ENCODE measurements around the gene UBLCP1.
"Not testable (repeated sequence)": the region's sequence is repeated elsewhere in the genome, so short reads cannot be mapped to it uniquely, and the experiment has no call there.

Gene UBLCP1

GRCh38 chr5:159262859-159263568 lies at the start of gene UBLCP1:
Gene UBLCP1, plus strand, starts transcription at chr5:159263290. Its CDS starts 5,626 bp downstream, at chr5:159268916.
- Mint-ChIP-seq H3K4me3 (peak within 1 kb of the TSS; percentile 96), H3K36me3 (ENCODE audit: low read depth) (peaks cover 31% of the 10 kb centered on the region), H3K4me1 (ENCODE audit: low read depth) (peaks cover 20% of the 10 kb centered on the region), H3K27ac (peak within 1 kb of the TSS; percentile 97), H3K9me3 (peaks cover 26% of the 10 kb centered on the region), H3K27me3 (ENCODE audit: low read depth) (peaks cover 6% of the 10 kb centered on the region)
- DNase-seq (ENCODE audit: low spot score) = peak; percentile 79

GRCh38 chr5:159214486-159215271 lies 48.4 kb upstream of the UBLCP1 start:
- H3K4me3 Mint-ChIP-seq = no peak overlapping the region
- DNase-seq (ENCODE audit: low spot score) = no peak

GRCh38 chr5:159215886-159216285 lies 47.2 kb upstream of the UBLCP1 start:
- H3K27ac Mint-ChIP-seq = no peak overlapping the region
- no peaks in the 10 kb centered on the region for H3K36me3 Mint-ChIP-seq (ENCODE audit: low read depth)
- DNase-seq (ENCODE audit: low spot score) = no peak
- no peak overlapping the region for H3K4me3 Mint-ChIP-seq
- H3K4me1 Mint-ChIP-seq (ENCODE audit: low read depth) = peaks cover 25% of the 10 kb centered on the region
- H3K9me3 Mint-ChIP-seq = no peaks in the 10 kb centered on the region
- H3K27me3 Mint-ChIP-seq (ENCODE audit: low read depth) = peaks cover 10% of the 10 kb centered on the region

More at GRCh38 chr5:159214486-159215271, 48.4 kb upstream of the UBLCP1 start:
- H3K36me3 Mint-ChIP-seq (ENCODE audit: low read depth) = no peaks in the 10 kb centered on the region
- peaks cover 37% of the 10 kb centered on the region for H3K4me1 Mint-ChIP-seq (ENCODE audit: low read depth)
- H3K27me3 Mint-ChIP-seq (ENCODE audit: low read depth) = peaks cover 10% of the 10 kb centered on the region
- no peaks in the 10 kb centered on the region for H3K9me3 Mint-ChIP-seq
- H3K27ac Mint-ChIP-seq = no peak overlapping the region

GRCh38 chr5:159216454-159216853 lies 46.6 kb upstream of the UBLCP1 start:
- H3K27me3 Mint-ChIP-seq (ENCODE audit: low read depth) = peaks cover 11% of the 10 kb centered on the region
- no peak for DNase-seq (ENCODE audit: low spot score)
- H3K27ac Mint-ChIP-seq = no peak overlapping the region
- H3K4me1 Mint-ChIP-seq (ENCODE audit: low read depth) = peaks cover 23% of the 10 kb centered on the region
- no peaks in the 10 kb centered on the region for H3K9me3 Mint-ChIP-seq
- peak overlapping the region; percentile 12 for H3K4me3 Mint-ChIP-seq
- H3K36me3 Mint-ChIP-seq (ENCODE audit: low read depth) = no peaks in the 10 kb centered on the region

- DNase-seq (ENCODE audit: low spot score) = peak; percentile 32
- Mint-ChIP-seq H3K27me3 (ENCODE audit: low read depth) (peaks cover 13% of the 10 kb centered on the region), H3K27ac (no peak overlapping the region), H3K4me3 (no peak overlapping the region), H3K9me3 (no peaks in the 10 kb centered on the region), H3K4me1 (ENCODE audit: low read depth) (peaks cover 16% of the 10 kb centered on the region), H3K36me3 (ENCODE audit: low read depth) (no peaks in the 10 kb centered on the region)
Measured at GRCh38 chr5:159217236-159217635, 45.9 kb upstream of the UBLCP1 start.

GRCh38 chr5:159218595-159219023 lies 44.5 kb upstream of the UBLCP1 start:
- peaks cover 7% of the 10 kb centered on the region for H3K4me1 Mint-ChIP-seq (ENCODE audit: low read depth)
- H3K27ac Mint-ChIP-seq = no peak overlapping the region
- no peaks in the 10 kb centered on the region for H3K36me3 Mint-ChIP-seq (ENCODE audit: low read depth)
- H3K4me3 Mint-ChIP-seq = no peak overlapping the region
- peaks cover 13% of the 10 kb centered on the region for H3K27me3 Mint-ChIP-seq (ENCODE audit: low read depth)
- H3K9me3 Mint-ChIP-seq = no peaks in the 10 kb centered on the region
- no peak for DNase-seq (ENCODE audit: low spot score)

GRCh38 chr5:159220206-159220605 lies 42.9 kb upstream of the UBLCP1 start:
- Mint-ChIP-seq H3K4me3 (no peak overlapping the region), H3K27ac (no peak overlapping the region)

GRCh38 chr5:159223469-159223868 lies 39.6 kb upstream of the UBLCP1 start:
- H3K36me3 Mint-ChIP-seq (ENCODE audit: low read depth) = no peaks in the 10 kb centered on the region
- H3K9me3 Mint-ChIP-seq = no peaks in the 10 kb centered on the region
- DNase-seq (ENCODE audit: low spot score) = no peak
- no peak overlapping the region for H3K27ac Mint-ChIP-seq
- peaks cover 6% of the 10 kb centered on the region for H3K27me3 Mint-ChIP-seq (ENCODE audit: low read depth)
- H3K4me1 Mint-ChIP-seq (ENCODE audit: low read depth) = no peaks in the 10 kb centered on the region
- H3K4me3 Mint-ChIP-seq = no peak overlapping the region

More at GRCh38 chr5:159220206-159220605, 42.9 kb upstream of the UBLCP1 start:
- Mint-ChIP-seq H3K4me1 (ENCODE audit: low read depth) (peaks cover 6% of the 10 kb centered on the region), H3K27me3 (ENCODE audit: low read depth) (peaks cover 6% of the 10 kb centered on the region), H3K36me3 (ENCODE audit: low read depth) (no peaks in the 10 kb centered on the region), H3K9me3 (no peaks in the 10 kb centered on the region)
- DNase-seq (ENCODE audit: low spot score) = no peak

- no peak overlapping the region for H3K27ac Mint-ChIP-seq
- H3K4me1 Mint-ChIP-seq (ENCODE audit: low read depth) = no peaks in the 10 kb centered on the region
- no peak overlapping the region for H3K4me3 Mint-ChIP-seq
- no peak for DNase-seq (ENCODE audit: low spot score)
- H3K27me3 Mint-ChIP-seq (ENCODE audit: low read depth) = peaks cover 3% of the 10 kb centered on the region
- H3K36me3 Mint-ChIP-seq (ENCODE audit: low read depth) = no peaks in the 10 kb centered on the region
- no peaks in the 10 kb centered on the region for H3K9me3 Mint-ChIP-seq
Measured at GRCh38 chr5:159224471-159224870, 38.6 kb upstream of the UBLCP1 start.

GRCh38 chr5:159226451-159226850 lies 36.6 kb upstream of the UBLCP1 start:
- no peak for DNase-seq (ENCODE audit: low spot score)
- H3K4me1 Mint-ChIP-seq (ENCODE audit: low read depth) = no peaks in the 10 kb centered on the region
- H3K27me3 Mint-ChIP-seq (ENCODE audit: low read depth) = peaks cover 4% of the 10 kb centered on the region
- H3K4me3 Mint-ChIP-seq = no peak overlapping the region
- no peak overlapping the region for H3K27ac Mint-ChIP-seq
- H3K36me3 Mint-ChIP-seq (ENCODE audit: low read depth) = no peaks in the 10 kb centered on the region
- H3K9me3 Mint-ChIP-seq = no peaks in the 10 kb centered on the region

GRCh38 chr5:159227452-159227851 lies 35.6 kb upstream of the UBLCP1 start:
- Mint-ChIP-seq H3K9me3 (no peaks in the 10 kb centered on the region), H3K4me3 (no peak overlapping the region), H3K27ac (no peak overlapping the region), H3K27me3 (ENCODE audit: low read depth) (peaks cover 2% of the 10 kb centered on the region), H3K4me1 (ENCODE audit: low read depth) (no peaks in the 10 kb centered on the region), H3K36me3 (ENCODE audit: low read depth) (no peaks in the 10 kb centered on the region)
- DNase-seq (ENCODE audit: low spot score) = no peak

- not testable (repeated sequence) for H3K27ac Mint-ChIP-seq; H3K4me1 Mint-ChIP-seq (ENCODE audit: low read depth); H3K27me3 Mint-ChIP-seq (ENCODE audit: low read depth); H3K4me3 Mint-ChIP-seq; H3K36me3 Mint-ChIP-seq (ENCODE audit: low read depth); DNase-seq (ENCODE audit: low spot score); H3K9me3 Mint-ChIP-seq
Measured at GRCh38 chr5:159228097-159228496, 35.0 kb upstream of the UBLCP1 start.

GRCh38 chr5:159230657-159231056 lies 32.4 kb upstream of the UBLCP1 start:
- no peak for DNase-seq (ENCODE audit: low spot score)
- H3K27me3 Mint-ChIP-seq (ENCODE audit: low read depth) = peaks cover 10% of the 10 kb centered on the region
- H3K36me3 Mint-ChIP-seq (ENCODE audit: low read depth) = no peaks in the 10 kb centered on the region
- H3K27ac Mint-ChIP-seq = no peak overlapping the region
- no peak overlapping the region for H3K4me3 Mint-ChIP-seq
- H3K4me1 Mint-ChIP-seq (ENCODE audit: low read depth) = no peaks in the 10 kb centered on the region
- H3K9me3 Mint-ChIP-seq = no peaks in the 10 kb centered on the region

- Mint-ChIP-seq H3K27ac (no peak overlapping the region), H3K27me3 (ENCODE audit: low read depth) (peaks cover 10% of the 10 kb centered on the region)
Measured at GRCh38 chr5:159231167-159231566, 31.9 kb upstream of the UBLCP1 start.

More at GRCh38 chr5:159231167-159231566, 31.9 kb upstream of the UBLCP1 start:
- no peak for DNase-seq (ENCODE audit: low spot score)
- H3K9me3 Mint-ChIP-seq = no peaks in the 10 kb centered on the region
- no peak overlapping the region for H3K4me3 Mint-ChIP-seq
- no peaks in the 10 kb centered on the region for H3K4me1 Mint-ChIP-seq (ENCODE audit: low read depth)
- H3K36me3 Mint-ChIP-seq (ENCODE audit: low read depth) = no peaks in the 10 kb centered on the region

Measured in T-helper 2 cell treated with Interferon-gamma antibody and Interleukin-4, amounts not matched to agents 5 μg/mL and 100 μg/mL, for 36 hours (primary cell).